SK-N-SH treated with all-trans-retinoic acid at 6 μM for 48 hours (cell line): ENCODE results near the gene ZNF644.
A peak's percentile ranks its signal among the peaks of the same experiment; 100 is the strongest.

Experiments used
- ATAC-seq: fragments of 200-7000 bp; cut with Tn5 transposase; 3 replicates; pipeline ENCODE4 v1.9.1; 2020; ENCODE audit warnings: mild to moderate bottlenecking, moderate library complexity
- CSDC2 ChIP-seq: fragments of 250-450 bp; sonication (Bioruptor Pico); IDR thresholded peaks from 2 replicates; pipeline ENCODE4 v1.5.0; 2020; ENCODE audit warnings: mild to moderate bottlenecking, moderate library complexity
- ESRRG ChIP-seq: fragments of 250-450 bp; sonication (Bioruptor Pico); IDR thresholded peaks from 2 replicates; pipeline ENCODE4 v1.6.1; 2021; ENCODE audit warnings: mild to moderate bottlenecking
- GLIS3 ChIP-seq: fragments of 250-450 bp; sonication (Bioruptor Pico); IDR thresholded peaks from 2 replicates; pipeline ENCODE4 v1.5.0; 2020; ENCODE audit warnings: mild to moderate bottlenecking, moderate library complexity
- ISL1 ChIP-seq: fragments of 250-450 bp; sonication (Bioruptor Pico); IDR thresholded peaks from 2 replicates; pipeline ENCODE4 v2.1.2; 2022; ENCODE audit warnings: mild to moderate bottlenecking, moderate library complexity
- OSR1 ChIP-seq: fragments of 250-450 bp; sonication (Bioruptor Pico); IDR thresholded peaks from 2 replicates; pipeline ENCODE4 v1.8.0; 2022; ENCODE audit warnings: moderate library complexity, mild to moderate bottlenecking, inconsistent platforms
- POU6F1 ChIP-seq: fragments of 250-450 bp; sonication (Bioruptor Pico); IDR thresholded peaks from 2 replicates; pipeline ENCODE4 v1.8.0; 2021; ENCODE audit warnings: low read depth, mild to moderate bottlenecking, moderate library complexity, borderline replicate concordance
- PPARA ChIP-seq: fragments of 250-450 bp; sonication (Bioruptor Pico); IDR thresholded peaks from 2 replicates; pipeline ENCODE4 v1.5.0; 2020; ENCODE audit warnings: mild to moderate bottlenecking, borderline replicate concordance
- RARB ChIP-seq: fragments of 250-450 bp; sonication (Bioruptor Pico); IDR thresholded peaks from 2 replicates; pipeline ENCODE4 v1.8.0; 2021; ENCODE audit warnings: mild to moderate bottlenecking, moderate library complexity
- SNAI2 ChIP-seq: fragments of 250-450 bp; sonication (Bioruptor Pico); IDR thresholded peaks from 2 replicates; pipeline ENCODE4 v1.5.0; 2020; ENCODE audit warnings: mild to moderate bottlenecking, moderate library complexity
- TCF4 ChIP-seq: fragments of 250-450 bp; sonication (Bioruptor Pico); IDR thresholded peaks from 2 replicates; pipeline ENCODE4 v1.8.0; 2021; ENCODE audit warnings: mild to moderate bottlenecking, moderate library complexity, borderline replicate concordance
- TOX ChIP-seq: fragments of 250-450 bp; sonication (Bioruptor Pico); IDR thresholded peaks from 2 replicates; pipeline ENCODE4 v1.8.0; 2021; ENCODE audit warnings: mild to moderate bottlenecking, moderate library complexity, borderline replicate concordance
- TSHZ2 ChIP-seq: fragments of 250-450 bp; sonication (Bioruptor Pico); IDR thresholded peaks from 2 replicates; pipeline ENCODE4 v1.5.0; 2020; ENCODE audit warnings: mild to moderate bottlenecking, moderate library complexity
- ZC3H10 ChIP-seq: fragments of 250-450 bp; sonication (Bioruptor Pico); IDR thresholded peaks from 2 replicates; pipeline ENCODE4 v1.5.1; 2021; ENCODE audit warnings: mild to moderate bottlenecking, moderate library complexity
- ZFP3 ChIP-seq: fragments of 250-450 bp; sonication (Bioruptor Pico); IDR thresholded peaks from 2 replicates; pipeline ENCODE4 v1.5.0; 2020; ENCODE audit warnings: mild to moderate bottlenecking, moderate library complexity
- ZFP30 ChIP-seq: fragments of 450-650 bp; formaldehyde crosslinking; IDR thresholded peaks from 2 replicates; pipeline ENCODE4 v1.5.0; 2022; ENCODE audit warnings: mild to moderate bottlenecking, moderate library complexity
- ZNF565 ChIP-seq: fragments of 450-650 bp; formaldehyde crosslinking; conservative IDR thresholded peaks from 2 replicates; pipeline ENCODE4 v1.5.0; 2020; ENCODE audit warnings: low read depth, mild to moderate bottlenecking, moderate library complexity
- ZNF70 ChIP-seq: fragments of 450-650 bp; formaldehyde crosslinking; IDR thresholded peaks from 2 replicates; pipeline ENCODE4 v1.5.0; 2020; ENCODE audit warnings: mild to moderate bottlenecking, moderate library complexity
- ZNF8 ChIP-seq: fragments of 450-650 bp; formaldehyde crosslinking; IDR thresholded peaks from 2 replicates; pipeline ENCODE4 v1.5.0; 2020; ENCODE audit warnings: mild to moderate bottlenecking, moderate library complexity
- TF ChIP-seq, protein P1 (sequence below): fragments of 250-450 bp; sonication (Bioruptor Pico); IDR thresholded peaks from 2 replicates; pipeline ENCODE4 v1.5.1; 2021; ENCODE audit warnings: mild to moderate bottlenecking, moderate library complexity
- TF ChIP-seq, protein P2 (sequence below): fragments of 250-450 bp; sonication (Bioruptor Pico); IDR thresholded peaks from 2 replicates; pipeline ENCODE4 v1.5.1; 2020; ENCODE audit warnings: low read depth, mild to moderate bottlenecking, moderate library complexity
- TF ChIP-seq, protein P3 (sequence below): fragments of 250-450 bp; sonication (Bioruptor Pico); IDR thresholded peaks from 2 replicates; pipeline ENCODE4 v1.8.0; 2020; ENCODE audit warnings: mild to moderate bottlenecking, moderate library complexity, borderline replicate concordance

The ZNF644 gene

DNA sequence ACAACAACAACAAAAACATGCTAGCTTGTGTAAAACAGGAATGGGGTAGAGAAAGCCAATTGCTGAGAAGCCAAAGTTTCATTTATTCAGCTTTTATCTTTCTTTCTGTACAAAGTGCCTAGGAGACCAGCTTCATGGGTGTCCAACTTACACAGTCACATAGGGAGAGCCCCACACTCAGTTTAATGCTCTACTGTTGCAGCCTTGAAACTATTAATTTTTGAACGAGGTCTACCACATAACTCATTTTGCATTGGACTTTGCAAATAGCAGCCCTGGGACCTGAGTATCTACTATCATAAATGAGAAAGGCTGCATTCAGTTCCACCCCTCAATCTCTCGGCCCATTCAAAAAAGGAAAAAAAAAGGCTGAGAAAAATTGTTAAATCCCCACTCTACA is 98.8 kb downstream of the ZNF644 start:
- no peak for ATAC-seq
- TF ChIP-seq POU6F1 (CRISPR knock-in tag) (no peak), CSDC2 (CRISPR knock-in tag) (no peak), ZNF70 (CRISPR knock-in tag) (no peak), ESRRG (CRISPR knock-in tag) (no peak), ZC3H10 (no peak), TCF4 (CRISPR knock-in tag) (no peak), RARB (CRISPR knock-in tag) (no peak), PPARA (no peak), OSR1 (CRISPR knock-in tag) (no peak), SNAI2 (no peak), ZFP3 (no peak), ZNF8 (no peak), TOX (no peak), GLIS3 (CRISPR knock-in tag) (no peak), ZFP30 (CRISPR knock-in tag) (no peak), ZNF565 (CRISPR knock-in tag) (no peak)
- TF ChIP-seq, protein P1, sequence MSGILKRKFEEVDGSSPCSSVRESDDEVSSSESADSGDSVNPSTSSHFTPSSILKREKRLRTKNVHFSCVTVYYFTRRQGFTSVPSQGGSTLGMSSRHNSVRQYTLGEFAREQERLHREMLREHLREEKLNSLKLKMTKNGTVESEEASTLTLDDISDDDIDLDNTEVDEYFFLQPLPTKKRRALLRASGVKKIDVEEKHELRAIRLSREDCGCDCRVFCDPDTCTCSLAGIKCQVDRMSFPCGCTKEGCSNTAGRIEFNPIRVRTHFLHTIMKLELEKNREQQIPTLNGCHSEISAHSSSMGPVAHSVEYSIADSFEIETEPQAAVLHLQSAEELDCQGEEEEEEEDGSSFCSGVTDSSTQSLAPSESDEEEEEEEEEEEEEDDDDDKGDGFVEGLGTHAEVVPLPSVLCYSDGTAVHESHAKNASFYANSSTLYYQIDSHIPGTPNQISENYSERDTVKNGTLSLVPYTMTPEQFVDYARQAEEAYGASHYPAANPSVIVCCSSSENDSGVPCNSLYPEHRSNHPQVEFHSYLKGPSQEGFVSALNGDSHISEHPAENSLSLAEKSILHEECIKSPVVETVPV (CRISPR knock-in tag) = no peak
- TF ChIP-seq, protein P2, sequence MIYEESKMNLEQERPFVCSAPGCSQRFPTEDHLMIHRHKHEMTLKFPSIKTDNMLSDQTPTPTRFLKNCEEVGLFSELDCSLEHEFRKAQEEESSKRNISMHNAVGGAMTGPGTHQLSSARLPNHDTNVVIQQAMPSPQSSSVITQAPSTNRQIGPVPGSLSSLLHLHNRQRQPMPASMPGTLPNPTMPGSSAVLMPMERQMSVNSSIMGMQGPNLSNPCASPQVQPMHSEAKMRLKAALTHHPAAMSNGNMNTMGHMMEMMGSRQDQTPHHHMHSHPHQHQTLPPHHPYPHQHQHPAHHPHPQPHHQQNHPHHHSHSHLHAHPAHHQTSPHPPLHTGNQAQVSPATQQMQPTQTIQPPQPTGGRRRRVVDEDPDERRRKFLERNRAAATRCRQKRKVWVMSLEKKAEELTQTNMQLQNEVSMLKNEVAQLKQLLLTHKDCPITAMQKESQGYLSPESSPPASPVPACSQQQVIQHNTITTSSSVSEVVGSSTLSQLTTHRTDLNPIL (CRISPR knock-in tag) = no peak
- TF ChIP-seq, protein P3, sequence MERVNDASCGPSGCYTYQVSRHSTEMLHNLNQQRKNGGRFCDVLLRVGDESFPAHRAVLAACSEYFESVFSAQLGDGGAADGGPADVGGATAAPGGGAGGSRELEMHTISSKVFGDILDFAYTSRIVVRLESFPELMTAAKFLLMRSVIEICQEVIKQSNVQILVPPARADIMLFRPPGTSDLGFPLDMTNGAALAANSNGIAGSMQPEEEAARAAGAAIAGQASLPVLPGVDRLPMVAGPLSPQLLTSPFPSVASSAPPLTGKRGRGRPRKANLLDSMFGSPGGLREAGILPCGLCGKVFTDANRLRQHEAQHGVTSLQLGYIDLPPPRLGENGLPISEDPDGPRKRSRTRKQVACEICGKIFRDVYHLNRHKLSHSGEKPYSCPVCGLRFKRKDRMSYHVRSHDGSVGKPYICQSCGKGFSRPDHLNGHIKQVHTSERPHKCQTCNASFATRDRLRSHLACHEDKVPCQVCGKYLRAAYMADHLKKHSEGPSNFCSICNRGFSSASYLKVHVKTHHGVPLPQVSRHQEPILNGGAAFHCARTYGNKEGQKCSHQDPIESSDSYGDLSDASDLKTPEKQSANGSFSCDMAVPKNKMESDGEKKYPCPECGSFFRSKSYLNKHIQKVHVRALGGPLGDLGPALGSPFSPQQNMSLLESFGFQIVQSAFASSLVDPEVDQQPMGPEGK (CRISPR knock-in tag) = no peak

DNA sequence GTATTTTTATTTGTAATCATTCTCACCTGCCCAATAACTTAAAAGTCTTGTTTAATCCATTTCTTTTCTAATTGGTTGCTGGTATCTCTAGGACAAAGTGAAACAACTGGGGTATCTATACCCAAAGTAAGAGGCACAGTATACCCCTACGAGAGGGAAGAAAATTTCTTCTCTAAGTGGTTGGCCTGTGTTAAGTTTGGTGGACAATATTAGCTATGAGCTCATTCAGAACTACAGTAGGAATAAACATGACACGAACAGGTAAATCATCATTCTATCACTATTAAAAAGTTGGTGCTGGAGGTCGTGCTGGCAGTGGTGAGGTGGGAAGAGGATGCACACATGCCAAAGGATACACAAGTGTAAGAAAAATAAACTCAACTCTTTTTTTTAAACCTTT is 99.6 kb downstream of the ZNF644 start:
- no peak for ATAC-seq
- TF ChIP-seq ZNF8 (no peak), CSDC2 (CRISPR knock-in tag) (no peak)
- TF ChIP-seq, all 23 proteins: peak for 0

- ATAC-seq = peak; percentile 41; the same call in 2 of the 3 replicates
- TF ChIP-seq ISL1 (CRISPR knock-in tag) = 0 out of 2 replicates have a peak, but pooled peaks have one; percentile 21
- no peak for TF ChIP-seq ZFP3
Observed at GRCh38 chr1:90919900-90920299, 101.9 kb downstream of the ZNF644 start.

- ATAC-seq = no peak
- TF ChIP-seq ZC3H10 = no peak
- no peak for TF ChIP-seq GLIS3 (CRISPR knock-in tag)
- TF ChIP-seq ZNF8 = no peak
- no peak for TF ChIP-seq CSDC2 (CRISPR knock-in tag)
- TF ChIP-seq, protein P3 (CRISPR knock-in tag) = no peak
- no peak for TF ChIP-seq ESRRG (CRISPR knock-in tag)
- TF ChIP-seq TSHZ2 (CRISPR knock-in tag) = no peak
- TF ChIP-seq, protein P2 (CRISPR knock-in tag) = no peak
- no peak for TF ChIP-seq TCF4 (CRISPR knock-in tag)
- no peak for TF ChIP-seq ZNF565 (CRISPR knock-in tag)
- TF ChIP-seq TOX = no peak
- no peak for TF ChIP-seq POU6F1 (CRISPR knock-in tag)
- no peak for TF ChIP-seq SNAI2
Observed at GRCh38 chr1:90919190-90919719, 102.6 kb downstream of the ZNF644 start.
